Keratinocyte (primary cell): ENCODE results near the gene FRS2.

Experiments
- CTCF ChIP-seq, 3 experiments: IDR thresholded peaks in 1 of 3; conservative IDR thresholded peaks in 1 of 3; optimal IDR thresholded peaks in 1 of 3; 2 replicates in 2 of 3; 3 replicates in 1 of 3; pipeline versions ENCODE3 to v1.5.1; 2011; ENCODE audit warnings: low read length in 3 of 3, mild to moderate bottlenecking in 3 of 3, moderate library complexity in 2 of 3, control low read depth in 1 of 3, inconsistent platforms in 1 of 3; ENCODE audit not compliant: insufficient read depth in 2 of 3; ENCODE audit errors: extremely low read depth in 1 of 3
- EZH2 ChIP-seq: IDR thresholded peaks from one replicate; pipeline ENCODE4 v1.6.1; 2012; ENCODE audit warnings: inconsistent platforms, mild to moderate bottlenecking, low read length, moderate library complexity

GRCh38 chr12:69583203-69583602 is 113.0 kb downstream of the FRS2 start:
- TF ChIP-seq EZH2 (no peak), CTCF (optimal IDR thresholded peaks at IDR 0.05 in 1 of 3, IDR thresholded peaks at IDR 0.05 in 1 of 3, conservative IDR thresholded peaks at IDR 0.05 in 1 of 3; ENCODE audit: extremely low read depth in 1 of 3, insufficient read depth in 2 of 3, low read length in 3 of 3) (peak in 2 of 3 experiments; percentile 24 to 36)
